H9 (cell line): Measurements from ENCODE around the gene SLC6A19. TPM values are rescaled to one million over a fixed set of nuclear protein-coding genes. Genes with fewer than 3 reads are reported as not detected.

ENCODE experiments used
- DNase-seq: peaks from one replicate; pipeline ENCODE4 v3.0.0-alpha.2; 2017
- H2AFZ ChIP-seq: one replicate; pipeline ENCODE4 v1.6.1; 2013; ENCODE audit warnings: mild to moderate bottlenecking, low read length, control low read depth, moderate library complexity
- H2AK5ac ChIP-seq: 2 replicates; pipeline ENCODE4 v1.6.1; 2013; ENCODE audit warnings: low read length, control low read depth, mixed read lengths; ENCODE audit not compliant: insufficient read length
- H2BK120ac ChIP-seq: one replicate; pipeline ENCODE4 v1.6.1; 2013; ENCODE audit warnings: low read depth, mild to moderate bottlenecking, low read length, control low read depth, inconsistent platforms; ENCODE audit not compliant: poor library complexity, severe bottlenecking
- H2BK12ac ChIP-seq: 2 replicates; pipeline ENCODE4 v1.6.1; 2013; ENCODE audit warnings: low read length, control low read depth, mixed read lengths, low read depth; ENCODE audit not compliant: insufficient read length
- H2BK15ac ChIP-seq: 2 replicates; pipeline ENCODE4 v1.6.1; 2013; ENCODE audit warnings: low read depth, low read length, control low read depth
- H2BK20ac ChIP-seq: one replicate; pipeline ENCODE4 v1.6.1; 2013; ENCODE audit warnings: low read depth, mild to moderate bottlenecking, low read length, control low read depth, inconsistent platforms; ENCODE audit not compliant: poor library complexity, severe bottlenecking
- H2BK5ac ChIP-seq: 2 replicates; pipeline ENCODE4 v1.6.1; 2013; ENCODE audit warnings: low read length, control low read depth, mixed read lengths; ENCODE audit not compliant: insufficient read length
- H3K14ac ChIP-seq: 2 replicates; pipeline ENCODE4 v1.6.1; 2013; ENCODE audit warnings: low read length, control low read depth; ENCODE audit not compliant: insufficient read depth
- H3K18ac ChIP-seq: 2 replicates; pipeline ENCODE4 v1.6.1; 2013; ENCODE audit warnings: low read depth, mild to moderate bottlenecking, mixed read lengths, low read length, control low read depth; ENCODE audit not compliant: insufficient read length
- H3K23ac ChIP-seq: 2 replicates; pipeline ENCODE4 v1.6.1; 2013; ENCODE audit warnings: low read length, control low read depth, mixed read lengths, low read depth; ENCODE audit not compliant: insufficient read length
- H3K23me2 ChIP-seq: 2 replicates; pipeline ENCODE4 v1.6.1; 2013; ENCODE audit warnings: low read depth, mild to moderate bottlenecking, mixed read lengths, low read length, control low read depth; ENCODE audit not compliant: insufficient read length, poor library complexity, severe bottlenecking
- H3K27ac ChIP-seq: 2 replicates; pipeline ENCODE4 v1.5.1; 2013; ENCODE audit warnings: low read length, control low read depth, mixed read lengths, low read depth; ENCODE audit not compliant: insufficient read length
- H3K27me3 ChIP-seq: 2 replicates; pipeline ENCODE4 v1.6.1; 2013; ENCODE audit warnings: low read length, control low read depth, inconsistent platforms; ENCODE audit not compliant: insufficient read depth
- H3K4ac ChIP-seq: 2 replicates; pipeline ENCODE4 v1.6.1; 2013; ENCODE audit warnings: low read depth, mild to moderate bottlenecking, control low read depth, inconsistent platforms, low read length, moderate library complexity
- H3K4me1 ChIP-seq: 2 replicates; pipeline ENCODE4 v1.6.1; 2013; ENCODE audit warnings: low read length, control low read depth, inconsistent platforms; ENCODE audit not compliant: insufficient read depth
- H3K4me2 ChIP-seq: 2 replicates; pipeline ENCODE4 v1.6.1; 2013; ENCODE audit warnings: low read length, control low read depth, mixed read lengths; ENCODE audit not compliant: insufficient read length, insufficient read depth
- H3K56ac ChIP-seq: 2 replicates; pipeline ENCODE4 v1.6.1; 2013; ENCODE audit warnings: low read depth, mild to moderate bottlenecking, mixed read lengths, low read length, control low read depth; ENCODE audit not compliant: insufficient read length
- H3K79me1 ChIP-seq: 2 replicates; pipeline ENCODE4 v1.6.1; 2013; ENCODE audit warnings: low read depth, mild to moderate bottlenecking, moderate library complexity, low read length, control low read depth, inconsistent platforms; ENCODE audit not compliant: insufficient read depth, poor library complexity, severe bottlenecking
- H3K79me2 ChIP-seq: 2 replicates; pipeline ENCODE4 v1.6.1; 2013; ENCODE audit warnings: low read length, control low read depth, inconsistent platforms; ENCODE audit not compliant: insufficient read depth
- H3K9ac ChIP-seq: 2 replicates; pipeline ENCODE4 v1.6.1; 2013; ENCODE audit warnings: low read length, control low read depth, mixed read lengths; ENCODE audit not compliant: insufficient read length; ENCODE audit errors: extremely low read depth
- H3K9me3 ChIP-seq: one replicate; pipeline ENCODE4 v1.6.1; 2013; ENCODE audit warnings: low read depth, low read length, inconsistent platforms; ENCODE audit not compliant: control insufficient read depth
- H3T11ph ChIP-seq: one replicate; pipeline ENCODE4 v1.6.1; 2013; ENCODE audit warnings: mild to moderate bottlenecking, low read length, control low read depth, inconsistent platforms
- H4K20me1 ChIP-seq: one replicate; pipeline ENCODE4 v1.6.1; 2013; ENCODE audit not compliant: control insufficient read depth, insufficient read length, insufficient read depth
- H4K5ac ChIP-seq: 2 replicates; pipeline ENCODE4 v1.6.1; 2013; ENCODE audit warnings: low read depth, mild to moderate bottlenecking, mixed read lengths, low read length, control low read depth; ENCODE audit not compliant: insufficient read length
- H4K8ac ChIP-seq: replicated peaks from 2 replicates; pipeline ENCODE4 v1.6.1; 2013; ENCODE audit warnings: low read length, control low read depth, mixed read lengths, low read depth; ENCODE audit not compliant: insufficient read length
- H4K91ac ChIP-seq: 2 replicates; pipeline ENCODE4 v1.6.1; 2013; ENCODE audit warnings: low read depth, mild to moderate bottlenecking, moderate library complexity, mixed read lengths, low read length, control low read depth; ENCODE audit not compliant: insufficient read length
- H3K27ac Mint-ChIP-seq, 3 experiments: 2 replicates in 2 of 3; 3 replicates in 1 of 3; pipeline ENCODE4 v1.8.0; 2020 to 2021; ENCODE audit warnings: mixed read lengths in 3 of 3, mild to moderate bottlenecking in 1 of 3, moderate library complexity in 1 of 3
- H3K27me3 Mint-ChIP-seq: 2 replicates; pipeline ENCODE4 v1.8.0; 2021; ENCODE audit warnings: low read depth, mild to moderate bottlenecking, moderate library complexity, mixed read lengths
- H3K36me3 Mint-ChIP-seq, 3 experiments: 2 replicates in 2 of 3; 3 replicates in 1 of 3; pipeline ENCODE4 v1.8.0; 2020 to 2021; ENCODE audit warnings: low read depth in 3 of 3, mixed read lengths in 3 of 3; ENCODE audit not compliant: insufficient read depth in 1 of 3
- H3K4me1 Mint-ChIP-seq, 2 experiments: 2 replicates each; pipeline ENCODE4 v1.8.0; 2020; ENCODE audit warnings: mixed read lengths in 2 of 2
- H3K4me3 Mint-ChIP-seq, 2 experiments: 2 replicates in 1 of 2; 3 replicates in 1 of 2; pipeline ENCODE4 v1.8.0; 2020 to 2021; ENCODE audit warnings: mild to moderate bottlenecking in 2 of 2, mixed read lengths in 2 of 2, moderate library complexity in 1 of 2
- H3K9me3 Mint-ChIP-seq, 2 experiments: 2 replicates in 1 of 2; 3 replicates in 1 of 2; pipeline ENCODE4 v1.8.0; 2020; ENCODE audit warnings: mild to moderate bottlenecking in 2 of 2, mixed read lengths in 2 of 2, moderate library complexity in 1 of 2
- CTCF ChIP-seq: fragments of 200-600 bp; sonication (generic); conservative IDR thresholded peaks from 3 replicates; pipeline ENCODE4 v1.8.0; 2021; ENCODE audit warnings: antibody characterized with exemption, mild to moderate bottlenecking
- WGBS: extraction: QIAGEN DNeasy Blood & Tissue Kit; methylation state at CpG from one replicate; pipeline ENCODE4 v1.1.7; 2013; ENCODE audit warnings: missing lambda C conversion rate, low lambda C conversion rate, mixed read lengths; ENCODE audit not compliant: insufficient read length; ENCODE audit errors: extremely low coverage; 5-methylcytosine and 5-hydroxymethylcytosine counted together
- total RNA-seq: library from RNA; stranded (reverse); gene quantifications from 2 replicates; pipeline ENCODE4 v1.2.1, GENCODE V29; 2021

SLC6A19 gene
- total RNA-seq, 1 experiment from 2014 or later = not detected

- Histone ChIP-seq H3K18ac (no peak overlapping the region), H3K79me1 (no peaks in the 10 kb centered on the region), H2BK12ac (no peak overlapping the region), H3K4me1 (no peaks in the 10 kb centered on the region), H2BK15ac (no peak overlapping the region), H4K20me1 (no peaks in the 10 kb centered on the region), H4K8ac (no peak overlapping the region), H3K4ac (no peak overlapping the region), H3K79me2 (no peaks in the 10 kb centered on the region), H2AK5ac (no peak overlapping the region), H3T11ph (no peak overlapping the region), H3K23ac (no peak overlapping the region), H3K9me3 (no peaks in the 10 kb centered on the region), H3K27ac (no peak overlapping the region), H2BK120ac (no peak overlapping the region), H3K9ac (no peak overlapping the region), H3K23me2 (no peaks in the 10 kb centered on the region), H3K27me3 (no peaks in the 10 kb centered on the region), H4K5ac (no peak overlapping the region), H2BK20ac (no peak overlapping the region), H3K56ac (no peak overlapping the region), H2BK5ac (no peak overlapping the region), H4K91ac (no peak overlapping the region), H3K14ac (no peak overlapping the region; the same call in 1 of the 2 replicates), H3K4me2 (no peak overlapping the region), H2AFZ (no peak overlapping the region)
- TF ChIP-seq CTCF = no peak
- Mint-ChIP-seq H3K4me3 (no peak overlapping the region), H3K36me3 (no peaks in the 10 kb centered on the region), H3K9me3 (no peaks in the 10 kb centered on the region), H3K4me1 (peaks cover 9 to 16% of the 10 kb centered on the region in 2 experiments), H3K27ac (no peak overlapping the region), H3K27me3 (peaks cover 6% of the 10 kb centered on the region)
- DNase-seq = no peak
- no CpG with 5 or more reads among the region's 24 CpGs for WGBS
These were observed 2.0 kb downstream of the SLC6A19 start for GRCh38 chr5:1203311-1203967.
